Panc1 (cell line): ENCODE results near the gene TCTN1.

Experiments used
- POLR2AphosphoS5 ChIP-seq: IDR thresholded peaks from 2 replicates; pipeline ENCODE4 v1.6.1; 2012; ENCODE audit warnings: mild to moderate bottlenecking, low read depth, low read length, moderate library complexity
- SIN3A ChIP-seq: IDR thresholded peaks from 2 replicates; pipeline ENCODE4 v1.6.1; 2012; ENCODE audit warnings: low read depth, mild to moderate bottlenecking, low read length, moderate library complexity, borderline replicate concordance; ENCODE audit not compliant: insufficient read depth
- TCF7L2 ChIP-seq: IDR thresholded peaks from 2 replicates; pipeline ENCODE4 v1.6.1; 2011; ENCODE audit warnings: mild to moderate bottlenecking, low read depth, low read length, inconsistent platforms
- TF ChIP-seq, protein P1 (sequence below): fragments of 450-650 bp; IDR thresholded peaks from 2 replicates; pipeline ENCODE4 v1.5.1; 2017; ENCODE audit warnings: mild to moderate bottlenecking
- TF ChIP-seq, protein P2 (sequence below), 2 experiments: IDR thresholded peaks; 2 replicates each; pipeline ENCODE4 v1.6.1; 2011 to 2012; ENCODE audit warnings: low read depth in 2 of 2, control low read depth in 1 of 2, low read length in 1 of 2, mild to moderate bottlenecking in 1 of 2, moderate library complexity in 1 of 2; ENCODE audit not compliant: insufficient read depth in 1 of 2

DNA sequence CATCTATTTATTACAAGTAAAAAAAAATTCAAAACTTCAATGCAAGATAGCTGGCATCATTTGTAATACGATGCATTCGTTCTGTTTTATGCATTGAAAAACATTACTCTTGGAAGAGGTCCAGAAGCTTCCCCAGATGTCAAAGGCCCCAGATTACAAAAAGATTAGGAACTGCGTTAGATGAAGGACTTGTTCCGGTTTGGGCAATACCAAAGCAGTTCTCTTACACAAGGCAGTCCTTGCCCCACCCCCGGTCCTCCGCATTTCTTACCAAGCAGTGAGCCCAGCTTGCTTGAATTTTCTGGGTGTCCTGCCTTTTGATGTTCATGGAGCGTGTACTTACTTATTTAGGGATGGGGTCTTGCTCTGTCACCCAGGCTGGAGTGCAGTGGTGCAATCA is 79.8 kb downstream of the TCTN1 start:
- TF ChIP-seq, protein P1, sequence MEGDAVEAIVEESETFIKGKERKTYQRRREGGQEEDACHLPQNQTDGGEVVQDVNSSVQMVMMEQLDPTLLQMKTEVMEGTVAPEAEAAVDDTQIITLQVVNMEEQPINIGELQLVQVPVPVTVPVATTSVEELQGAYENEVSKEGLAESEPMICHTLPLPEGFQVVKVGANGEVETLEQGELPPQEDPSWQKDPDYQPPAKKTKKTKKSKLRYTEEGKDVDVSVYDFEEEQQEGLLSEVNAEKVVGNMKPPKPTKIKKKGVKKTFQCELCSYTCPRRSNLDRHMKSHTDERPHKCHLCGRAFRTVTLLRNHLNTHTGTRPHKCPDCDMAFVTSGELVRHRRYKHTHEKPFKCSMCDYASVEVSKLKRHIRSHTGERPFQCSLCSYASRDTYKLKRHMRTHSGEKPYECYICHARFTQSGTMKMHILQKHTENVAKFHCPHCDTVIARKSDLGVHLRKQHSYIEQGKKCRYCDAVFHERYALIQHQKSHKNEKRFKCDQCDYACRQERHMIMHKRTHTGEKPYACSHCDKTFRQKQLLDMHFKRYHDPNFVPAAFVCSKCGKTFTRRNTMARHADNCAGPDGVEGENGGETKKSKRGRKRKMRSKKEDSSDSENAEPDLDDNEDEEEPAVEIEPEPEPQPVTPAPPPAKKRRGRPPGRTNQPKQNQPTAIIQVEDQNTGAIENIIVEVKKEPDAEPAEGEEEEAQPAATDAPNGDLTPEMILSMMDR: no peak
- TF ChIP-seq, protein P2, sequence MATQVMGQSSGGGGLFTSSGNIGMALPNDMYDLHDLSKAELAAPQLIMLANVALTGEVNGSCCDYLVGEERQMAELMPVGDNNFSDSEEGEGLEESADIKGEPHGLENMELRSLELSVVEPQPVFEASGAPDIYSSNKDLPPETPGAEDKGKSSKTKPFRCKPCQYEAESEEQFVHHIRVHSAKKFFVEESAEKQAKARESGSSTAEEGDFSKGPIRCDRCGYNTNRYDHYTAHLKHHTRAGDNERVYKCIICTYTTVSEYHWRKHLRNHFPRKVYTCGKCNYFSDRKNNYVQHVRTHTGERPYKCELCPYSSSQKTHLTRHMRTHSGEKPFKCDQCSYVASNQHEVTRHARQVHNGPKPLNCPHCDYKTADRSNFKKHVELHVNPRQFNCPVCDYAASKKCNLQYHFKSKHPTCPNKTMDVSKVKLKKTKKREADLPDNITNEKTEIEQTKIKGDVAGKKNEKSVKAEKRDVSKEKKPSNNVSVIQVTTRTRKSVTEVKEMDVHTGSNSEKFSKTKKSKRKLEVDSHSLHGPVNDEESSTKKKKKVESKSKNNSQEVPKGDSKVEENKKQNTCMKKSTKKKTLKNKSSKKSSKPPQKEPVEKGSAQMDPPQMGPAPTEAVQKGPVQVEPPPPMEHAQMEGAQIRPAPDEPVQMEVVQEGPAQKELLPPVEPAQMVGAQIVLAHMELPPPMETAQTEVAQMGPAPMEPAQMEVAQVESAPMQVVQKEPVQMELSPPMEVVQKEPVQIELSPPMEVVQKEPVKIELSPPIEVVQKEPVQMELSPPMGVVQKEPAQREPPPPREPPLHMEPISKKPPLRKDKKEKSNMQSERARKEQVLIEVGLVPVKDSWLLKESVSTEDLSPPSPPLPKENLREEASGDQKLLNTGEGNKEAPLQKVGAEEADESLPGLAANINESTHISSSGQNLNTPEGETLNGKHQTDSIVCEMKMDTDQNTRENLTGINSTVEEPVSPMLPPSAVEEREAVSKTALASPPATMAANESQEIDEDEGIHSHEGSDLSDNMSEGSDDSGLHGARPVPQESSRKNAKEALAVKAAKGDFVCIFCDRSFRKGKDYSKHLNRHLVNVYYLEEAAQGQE (IDR thresholded peaks at IDR 0.05; ENCODE audit: insufficient read depth in 1 of 2, low read depth in 2 of 2, low read length in 1 of 2): no peak
- TF ChIP-seq POLR2AphosphoS5 (no peak), TCF7L2 (no peak), SIN3A (no peak)
